Fibroblast of lung (primary cell): ENCODE data around the gene COQ8B.

ENCODE experiments used
- CTCF ChIP-seq, 2 donors: IDR thresholded peaks in 1 of 2; conservative IDR thresholded peaks in 1 of 2; 1 replicate in 1 of 2; 2 replicates in 1 of 2; pipeline ENCODE4 v1.5.1; 2011 to 2012; ENCODE audit warnings: low read length in 2 of 2, control low read depth in 1 of 2, inconsistent platforms in 1 of 2, low read depth in 1 of 2, mild to moderate bottlenecking in 1 of 2
- EZH2 ChIP-seq: IDR thresholded peaks from 2 replicates; pipeline ENCODE4 v1.5.1; 2012; ENCODE audit warnings: low read length, control low read depth, mild to moderate bottlenecking; ENCODE audit errors: missing control alignments

GRCh38 chr19:40742477-40742876 lies 25.8 kb upstream of the COQ8B start:
- no peak for TF ChIP-seq CTCF (conservative IDR thresholded peaks at IDR 0.05 in 1 of 2, IDR thresholded peaks at IDR 0.05 in 1 of 2; ENCODE audit: low read depth in 1 of 2, low read length in 2 of 2)
- TF ChIP-seq EZH2, result no peak
